CD4-positive, alpha-beta memory T cell (primary cell): ENCODE measurements around the gene SPOCK2. TPM values are rescaled to one million over a fixed set of nuclear protein-coding genes. Genes with fewer than 3 reads are reported as not detected.

Experiments used
- CTCF ChIA-PET: fragments of 350-600 bp; sonication (Branson Sonifier 250); formaldehyde crosslinking; loops from one replicate; lab custom pipeline; 2021; ENCODE audit warnings: inconsistent platforms; ENCODE audit not compliant: partially characterized antibody; lab: Charles Lee
- POLR2A ChIA-PET: fragments of 350-600 bp; sonication (Branson Sonifier 250); formaldehyde crosslinking; loops from one replicate; lab custom pipeline; 2021; ENCODE audit not compliant: partially characterized antibody; lab: Charles Lee
- DNase-seq, 5 donors: peaks; one replicate each; pipeline versions ENCODE4 v3.0.0 to v3.0.0-alpha.2; 2020 to 2022; ENCODE audit warnings: mixed read lengths in 1 of 5
- H3K27ac ChIP-seq: one replicate; pipeline ENCODE4 v1.7.0; 2013; ENCODE audit warnings: low read depth, low read length
- H3K27me3 ChIP-seq: 2 replicates; pipeline ENCODE4 v1.7.0; 2013; ENCODE audit warnings: mild to moderate bottlenecking, low read length, moderate library complexity; ENCODE audit not compliant: insufficient read depth
- H3K36me3 ChIP-seq: 2 replicates; pipeline ENCODE4 v1.7.0; 2013; ENCODE audit warnings: mild to moderate bottlenecking, low read length, moderate library complexity; ENCODE audit not compliant: insufficient read depth
- H3K4me1 ChIP-seq: 2 replicates; pipeline ENCODE4 v1.7.0; 2013; ENCODE audit warnings: mild to moderate bottlenecking, low read length, moderate library complexity; ENCODE audit not compliant: insufficient read depth
- H3K4me3 ChIP-seq, 2 donors: one replicate each; pipeline ENCODE4 v1.7.0; 2013; ENCODE audit warnings: low read length in 2 of 2, mild to moderate bottlenecking in 1 of 2
- H3K9me3 ChIP-seq, 2 donors: one replicate each; pipeline ENCODE4 v1.7.0; 2013; ENCODE audit warnings: low read length in 2 of 2, control low read depth in 1 of 2; ENCODE audit not compliant: control insufficient read depth in 1 of 2
- H3K27ac Mint-ChIP-seq, 7 donors: one replicate each; pipeline ENCODE4 v1.8.0; 2020 to 2021; ENCODE audit warnings: mixed read lengths in 7 of 7, mild to moderate bottlenecking in 6 of 7, inconsistent platforms in 3 of 7, moderate library complexity in 3 of 7
- H3K27me3 Mint-ChIP-seq, 2 donors: one replicate each; pipeline ENCODE4 v1.8.0; 2020 to 2021; ENCODE audit warnings: mixed read lengths in 2 of 2
- H3K36me3 Mint-ChIP-seq, 2 donors: one replicate each; pipeline ENCODE4 v1.8.0; 2020 to 2021; ENCODE audit warnings: mixed read lengths in 2 of 2, inconsistent platforms in 1 of 2, mild to moderate bottlenecking in 1 of 2
- H3K4me1 Mint-ChIP-seq, 4 donors: one replicate each; pipeline ENCODE4 v1.8.0; 2020 to 2021; ENCODE audit warnings: mixed read lengths in 4 of 4, mild to moderate bottlenecking in 1 of 4
- H3K4me3 Mint-ChIP-seq, 8 donors: one replicate each; pipeline ENCODE4 v1.8.0; 2020 to 2021; ENCODE audit warnings: mixed read lengths in 8 of 8, mild to moderate bottlenecking in 7 of 8, moderate library complexity in 6 of 8, inconsistent platforms in 3 of 8
- H3K9me3 Mint-ChIP-seq, 8 donors: one replicate each; pipeline ENCODE4 v1.8.0; 2020 to 2021; ENCODE audit warnings: mixed read lengths in 8 of 8, mild to moderate bottlenecking in 5 of 8, inconsistent platforms in 3 of 8, moderate library complexity in 1 of 8
- intact Hi-C: fragments of 100-400 bp; cut with micrococcal nuclease; formaldehyde crosslinking; loops from one replicate; pipeline ENCODE4 v1.15.1; 2023
- polyA plus RNA-seq, 2 donors: library from polyadenylated mRNA; unstranded; fragments of 300-500 nt; fragmentation: Illumina TruSeq; gene quantifications; one replicate each; pipeline ENCODE4 v1.2.3, GENCODE V29; 2021
- total RNA-seq, 2 experiments: library from RNA; stranded (reverse); gene quantifications; one replicate each; pipeline ENCODE4 v1.2.3, GENCODE V29; 2021

Gene SPOCK2
- total and polyA plus RNA-seq, 4 experiments from 2014 or later: 174 to 556 (median 406) TPM

DNA sequence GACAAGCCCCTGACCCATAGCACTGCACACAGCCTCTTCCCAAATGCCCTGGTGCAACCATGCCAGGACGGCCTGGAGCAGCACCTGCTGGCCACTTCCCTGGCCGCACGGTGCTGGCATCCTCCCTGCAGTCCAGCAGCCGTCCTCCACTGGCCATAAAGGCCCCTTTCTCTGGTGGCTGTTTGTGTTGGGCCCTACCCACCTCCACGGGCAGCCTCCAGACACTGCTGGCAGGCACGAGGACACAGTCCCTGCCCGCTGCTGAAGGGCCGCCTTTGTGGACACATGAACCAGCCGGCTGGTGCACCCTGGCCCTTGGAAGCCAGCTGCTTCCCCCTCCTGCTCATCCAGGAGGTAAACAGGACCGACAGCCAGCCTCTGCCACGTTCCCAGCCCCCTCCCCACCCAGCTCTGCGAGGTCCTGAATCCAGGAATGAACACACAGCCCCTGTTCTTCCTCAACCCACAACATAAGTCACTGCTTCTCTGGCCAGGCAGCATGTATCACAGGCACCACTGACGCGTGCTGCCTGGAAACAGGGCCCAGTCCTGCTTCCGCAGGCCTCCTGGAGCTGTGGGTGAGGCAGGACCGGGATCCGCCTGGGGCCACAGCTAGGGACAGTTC, 43.8 kb downstream of the SPOCK2 start:
- POLR2A ChIA-PET: no interaction called here

DNA sequence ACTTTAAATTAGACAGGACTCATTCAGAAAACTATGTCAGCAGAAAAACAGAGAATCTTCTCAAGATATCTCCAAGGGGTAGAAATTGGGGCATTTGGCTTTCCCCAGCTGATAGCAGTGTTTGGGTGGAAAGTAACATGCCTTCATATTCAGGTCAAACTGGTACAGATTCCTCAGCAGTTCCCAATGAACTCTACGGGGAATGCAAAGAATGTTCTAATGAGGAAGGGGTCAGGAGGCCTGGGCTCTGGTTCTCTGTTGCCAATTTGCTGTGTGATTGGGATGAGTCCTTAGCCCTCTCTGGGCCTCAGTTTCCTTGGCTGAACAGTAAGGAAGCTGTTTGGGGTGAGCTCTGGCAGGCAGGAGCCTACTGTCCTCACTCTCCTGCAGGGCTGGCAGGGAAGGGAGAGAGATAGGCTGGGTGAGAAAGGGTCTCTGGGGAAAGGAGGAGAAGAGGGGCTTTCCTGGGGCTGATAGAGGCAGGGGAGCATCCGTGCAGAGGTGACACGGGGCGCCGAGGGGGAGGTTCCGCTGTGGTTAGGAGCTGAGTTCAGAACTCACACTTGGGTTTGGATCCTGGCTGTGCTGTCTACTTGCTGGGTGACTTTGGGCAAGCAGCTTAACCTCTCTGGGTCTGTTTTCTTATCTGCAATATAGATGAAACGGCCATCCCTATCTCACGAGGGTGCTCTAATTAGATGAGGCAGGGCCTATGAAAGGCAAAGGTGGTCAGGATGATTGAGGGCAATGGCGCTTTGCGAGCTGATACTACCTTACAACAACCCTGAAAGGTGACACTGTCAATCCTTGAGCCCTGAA, 45.1 kb downstream of the SPOCK2 start:
- no peaks in the 10 kb centered on the region for H3K27me3 ChIP-seq
- H3K9me3 Mint-ChIP-seq: no peaks in the 10 kb centered on the region
- no peaks in the 10 kb centered on the region for H3K9me3 ChIP-seq
- H3K4me3 Mint-ChIP-seq: no peak overlapping the region
- peaks cover 0 to 1% (median under 1%) of the 10 kb centered on the region in 4 donors for H3K4me1 Mint-ChIP-seq
- no peak for DNase-seq
- no peak overlapping the region for H3K4me3 ChIP-seq
- H3K27ac Mint-ChIP-seq: peak overlapping the region in 1 of 7 donors; percentile 31
- no peaks in the 10 kb centered on the region for H3K36me3 ChIP-seq
- no peaks in the 10 kb centered on the region for H3K36me3 Mint-ChIP-seq
- ChIA-PET CTCF (no interaction called here), POLR2A (no interaction called here)
- intact Hi-C loops: no loop called here
- no peaks in the 10 kb centered on the region for H3K4me1 ChIP-seq
- no peak overlapping the region for H3K27ac ChIP-seq
- no peaks in the 10 kb centered on the region for H3K27me3 Mint-ChIP-seq

More for the DNA sequence above, 43.8 kb downstream of the SPOCK2 start:
- no peak for DNase-seq
- Histone ChIP-seq H3K27me3 (no peaks in the 10 kb centered on the region), H3K4me3 (no peak overlapping the region), H3K4me1 (no peaks in the 10 kb centered on the region), H3K27ac (no peak overlapping the region), H3K9me3 (no peaks in the 10 kb centered on the region), H3K36me3 (no peaks in the 10 kb centered on the region)
- H3K27me3 Mint-ChIP-seq: no peaks in the 10 kb centered on the region
- CTCF ChIA-PET: interaction anchor here (0.9 to 1.4 kb wide), 5 partner anchors 9 to 293 kb away, joined by 3 to 5 read pairs (median 3); no protein-coding TSS in a partner anchor
- H3K36me3 Mint-ChIP-seq: no peaks in the 10 kb centered on the region
- intact Hi-C loops: no loop called here
- peaks cover 0 to 4% (median 0%) of the 10 kb centered on the region in 8 donors for H3K9me3 Mint-ChIP-seq
- H3K27ac Mint-ChIP-seq: peak overlapping the region in 1 of 7 donors; percentile 42
- H3K4me1 Mint-ChIP-seq: peaks cover 1 to 8% (median 6%) of the 10 kb centered on the region in 4 donors
- no peak overlapping the region for H3K4me3 Mint-ChIP-seq

DNA sequence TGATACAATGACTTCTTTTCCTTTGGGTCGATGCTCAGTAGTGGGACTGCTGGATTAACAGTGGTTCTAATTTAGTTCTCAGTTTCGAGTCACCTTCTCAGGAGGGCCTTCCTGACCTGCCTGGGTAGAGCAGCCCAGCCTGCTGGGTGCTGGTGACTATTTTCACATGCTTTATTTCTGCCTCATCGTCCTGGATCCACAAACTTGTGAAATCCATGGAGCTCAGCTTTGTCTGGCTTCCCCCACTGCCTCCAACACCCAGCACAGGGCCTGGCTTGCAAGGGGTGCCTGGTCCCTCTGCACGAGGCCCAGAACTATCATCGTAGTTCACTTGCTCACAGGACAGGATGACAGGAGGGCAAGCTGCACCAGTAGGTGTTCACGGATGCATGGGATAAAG, 46.9 kb downstream of the SPOCK2 start:
- Mint-ChIP-seq H3K36me3 (no peaks in the 10 kb centered on the region), H3K9me3 (no peaks in the 10 kb centered on the region), H3K27ac (no peak overlapping the region), H3K27me3 (no peaks in the 10 kb centered on the region), H3K4me1 (no peaks in the 10 kb centered on the region), H3K4me3 (no peak overlapping the region)
- no peaks in the 10 kb centered on the region for H3K27me3 ChIP-seq
- no peaks in the 10 kb centered on the region for H3K9me3 ChIP-seq
- ChIA-PET CTCF (no interaction called here), POLR2A (interaction anchor here (1.1 kb wide), 1 partner anchor 16 kb away, joined by 3 read pairs; no protein-coding TSS in a partner anchor)
- intact Hi-C loops: no loop called here
- H3K36me3 ChIP-seq: no peaks in the 10 kb centered on the region
- no peak for DNase-seq
- no peak overlapping the region for H3K27ac ChIP-seq
- H3K4me1 ChIP-seq: no peaks in the 10 kb centered on the region
- H3K4me3 ChIP-seq: no peak overlapping the region

DNA sequence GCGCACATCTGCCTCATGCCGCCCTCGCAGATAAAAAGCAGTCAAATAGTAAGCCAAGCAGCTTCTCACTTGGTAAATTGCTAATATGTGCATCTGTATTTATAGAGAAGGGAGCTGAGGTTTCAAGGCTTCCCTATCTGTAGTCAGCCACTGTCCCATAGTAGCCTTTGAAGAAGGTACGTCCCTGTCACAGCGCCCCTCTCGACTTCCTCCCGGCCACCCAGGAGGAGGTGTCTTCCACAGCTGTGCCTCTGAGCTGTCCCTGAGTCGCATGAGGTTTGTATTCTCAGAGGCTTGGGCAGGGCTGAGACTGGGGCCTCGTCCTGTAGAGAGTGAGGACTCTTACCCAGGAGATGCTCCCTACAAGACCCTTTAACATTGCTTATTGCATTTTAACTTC, 49.0 kb downstream of the SPOCK2 start:
- ChIA-PET CTCF (interaction anchor here (3.3 kb wide), 1 partner anchor 9 kb away, joined by 28 read pairs; no protein-coding TSS in a partner anchor), POLR2A (no interaction called here)
- no peak overlapping the region for H3K4me3 ChIP-seq
- H3K27ac Mint-ChIP-seq: no peak overlapping the region
- no peak overlapping the region for H3K4me3 Mint-ChIP-seq
- H3K9me3 Mint-ChIP-seq: no peaks in the 10 kb centered on the region
- no peaks in the 10 kb centered on the region for H3K9me3 ChIP-seq
- no peaks in the 10 kb centered on the region for H3K27me3 ChIP-seq
- H3K4me1 Mint-ChIP-seq: no peaks in the 10 kb centered on the region
- no peaks in the 10 kb centered on the region for H3K36me3 Mint-ChIP-seq
- intact Hi-C loops: no loop called here
- DNase-seq: no peak
- H3K4me1 ChIP-seq: no peaks in the 10 kb centered on the region
- H3K27ac ChIP-seq: no peak overlapping the region
- peaks cover 0 to under 1% of the 10 kb centered on the region in 2 donors for H3K27me3 Mint-ChIP-seq
- H3K36me3 ChIP-seq: no peaks in the 10 kb centered on the region

DNA sequence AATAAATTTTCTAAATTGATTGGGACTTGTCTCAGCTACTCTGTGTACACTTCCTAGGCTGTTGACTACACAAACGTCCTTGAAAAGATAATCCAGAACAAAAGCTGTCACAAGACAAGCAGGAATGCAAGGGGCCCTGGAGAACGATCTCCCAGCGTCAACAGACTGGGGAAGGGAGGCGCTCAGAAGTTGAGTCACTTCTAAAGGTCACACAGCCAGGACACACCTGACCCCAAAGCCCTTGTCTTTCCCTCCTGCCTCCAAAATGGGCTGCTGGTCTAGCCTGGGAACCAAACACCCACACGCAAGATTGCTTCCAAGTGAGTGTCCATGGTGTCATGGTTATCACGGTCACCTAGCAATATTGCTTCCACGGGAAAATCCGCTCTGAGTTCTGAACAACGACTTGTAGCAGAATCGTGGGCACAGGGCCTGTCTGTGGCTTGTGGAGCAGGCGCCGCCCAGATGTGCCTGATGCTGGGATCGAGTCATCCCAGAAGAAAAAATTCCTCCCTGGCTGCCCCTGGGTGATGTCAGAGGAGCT, 49.8 kb downstream of the SPOCK2 start:
- Histone ChIP-seq H3K27ac (no peak overlapping the region), H3K36me3 (no peaks in the 10 kb centered on the region), H3K9me3 (no peaks in the 10 kb centered on the region), H3K27me3 (no peaks in the 10 kb centered on the region), H3K4me3 (no peak overlapping the region), H3K4me1 (no peaks in the 10 kb centered on the region)
- Mint-ChIP-seq H3K9me3 (no peaks in the 10 kb centered on the region), H3K4me3 (no peak overlapping the region), H3K4me1 (no peaks in the 10 kb centered on the region), H3K27me3 (peaks cover 0 to 3% of the 10 kb centered on the region in 2 donors), H3K36me3 (no peaks in the 10 kb centered on the region), H3K27ac (no peak overlapping the region)
- intact Hi-C loops: no loop called here
- ChIA-PET POLR2A (no interaction called here), CTCF (interaction anchor here (3.3 kb wide), 1 partner anchor 10 kb away, joined by 28 read pairs; no protein-coding TSS in a partner anchor)
- no peak for DNase-seq

DNA sequence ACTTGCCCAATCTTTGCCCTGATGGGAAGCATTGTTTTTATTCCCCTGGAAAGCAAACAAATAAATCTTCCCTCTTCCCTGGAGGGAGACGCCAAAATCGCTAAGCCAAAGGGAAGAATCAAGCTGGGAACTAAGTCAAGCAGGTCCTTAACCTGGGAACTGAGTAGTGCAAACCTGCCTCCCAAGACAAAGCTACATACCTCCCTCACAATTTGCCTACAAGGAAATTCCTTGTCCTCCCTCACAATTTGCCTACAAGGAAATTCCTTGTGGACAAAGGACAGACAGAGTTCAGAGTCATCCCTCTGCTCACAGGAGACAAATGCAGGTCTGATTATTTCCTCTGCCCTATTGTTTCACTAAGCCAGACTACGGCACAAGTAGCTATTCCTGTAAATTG, 50.5 kb downstream of the SPOCK2 start:
- ChIA-PET CTCF (interaction anchor here (3.3 kb wide), 1 partner anchor 10 kb away, joined by 28 read pairs; no protein-coding TSS in a partner anchor), POLR2A (no interaction called here)
- no peak for DNase-seq
- H3K27ac Mint-ChIP-seq: no peak overlapping the region
- no peaks in the 10 kb centered on the region for H3K27me3 ChIP-seq
- intact Hi-C loops: no loop called here
- H3K4me1 Mint-ChIP-seq: no peaks in the 10 kb centered on the region
- no peak overlapping the region for H3K27ac ChIP-seq
- H3K4me3 ChIP-seq: no peak overlapping the region
- no peaks in the 10 kb centered on the region for H3K36me3 ChIP-seq
- H3K27me3 Mint-ChIP-seq: peaks cover 0 to 4% of the 10 kb centered on the region in 2 donors
- H3K4me1 ChIP-seq: no peaks in the 10 kb centered on the region
- no peaks in the 10 kb centered on the region for H3K36me3 Mint-ChIP-seq
- no peaks in the 10 kb centered on the region for H3K9me3 ChIP-seq
- H3K9me3 Mint-ChIP-seq: no peaks in the 10 kb centered on the region
- H3K4me3 Mint-ChIP-seq: no peak overlapping the region

DNA sequence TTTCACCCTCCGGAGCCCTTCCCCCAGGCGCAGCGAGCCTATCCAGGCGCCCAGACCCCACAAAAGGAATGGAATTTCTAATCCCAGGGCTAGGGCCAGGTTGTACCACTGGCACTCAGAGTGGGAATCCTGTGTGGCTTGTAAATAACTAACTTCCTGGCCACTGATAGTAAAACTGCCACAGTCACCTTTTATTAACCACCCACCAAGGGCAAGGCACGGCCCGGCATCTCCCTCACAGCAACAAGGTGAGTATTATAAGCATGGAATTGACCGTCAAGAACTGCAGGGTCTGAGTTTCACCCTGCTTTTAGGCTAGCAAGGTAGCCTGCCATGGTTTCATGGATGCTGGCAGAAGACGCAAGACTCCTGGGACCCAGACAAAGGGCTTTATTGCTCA, 51.1 kb downstream of the SPOCK2 start:
- Mint-ChIP-seq H3K9me3 (no peaks in the 10 kb centered on the region), H3K4me3 (no peak overlapping the region), H3K27me3 (peaks cover 0 to 4% of the 10 kb centered on the region in 2 donors), H3K27ac (no peak overlapping the region), H3K4me1 (no peaks in the 10 kb centered on the region), H3K36me3 (no peaks in the 10 kb centered on the region)
- no peaks in the 10 kb centered on the region for H3K4me1 ChIP-seq
- no peaks in the 10 kb centered on the region for H3K36me3 ChIP-seq
- no peaks in the 10 kb centered on the region for H3K9me3 ChIP-seq
- no peaks in the 10 kb centered on the region for H3K27me3 ChIP-seq
- ChIA-PET POLR2A (no interaction called here), CTCF (interaction anchor here (3.3 kb wide), 1 partner anchor 11 kb away, joined by 28 read pairs; no protein-coding TSS in a partner anchor)
- H3K27ac ChIP-seq: no peak overlapping the region
- no peak overlapping the region for H3K4me3 ChIP-seq
- intact Hi-C loops: no loop called here
- DNase-seq: no peak
